Stimulated activated naive CD4-positive, alpha-beta T cell (primary cell): ENCODE results near the gene TLN1.

Source experiments
- DNase-seq, 6 experiments: peaks; one replicate each; lab custom pipeline; 2025; lab: John Stamatoyannopoulos, UW

TLN1 gene

GRCh38 chr9:35732185-35732799 is at the start of gene TLN1, which contains the start of gene CREB3:
Gene TLN1 (minus strand): TSS chr9:35732195. CDS start chr9:35725694, 6,501 bp downstream.
Gene CREB3 (plus strand): TSS chr9:35732666. CDS start chr9:35732773, 107 bp downstream.
- DNase-seq, result peak; percentile 88 to 97 (median 94)

GRCh38 chr9:35781066-35781465 is 49.1 kb upstream of the TLN1 start:
- DNase-seq, result no peak

- DNase-seq, result no peak
Observed at GRCh38 chr9:35778496-35778895, 46.5 kb upstream of the TLN1 start.

GRCh38 chr9:35776018-35776417 is 44.0 kb upstream of the TLN1 start:
- no peak for DNase-seq

GRCh38 chr9:35774907-35775635 is 43.1 kb upstream of the TLN1 start:
- no peak for DNase-seq

GRCh38 chr9:35771943-35772342 is 39.9 kb upstream of the TLN1 start:
- no peak for DNase-seq

- no peak for DNase-seq
Observed at GRCh38 chr9:35771534-35771933, 39.5 kb upstream of the TLN1 start.

- no peak for DNase-seq
Observed at GRCh38 chr9:35771075-35771433, 39.1 kb upstream of the TLN1 start.

GRCh38 chr9:35769763-35770162 is 37.8 kb upstream of the TLN1 start:
- DNase-seq, result no peak

- no peak for DNase-seq
Observed at GRCh38 chr9:35767458-35767857, 35.5 kb upstream of the TLN1 start.

GRCh38 chr9:35766997-35767396 is 35.0 kb upstream of the TLN1 start:
- no peak for DNase-seq

- no peak for DNase-seq
Observed at GRCh38 chr9:35763803-35764202, 31.8 kb upstream of the TLN1 start.

- DNase-seq, result no peak
Observed at GRCh38 chr9:35763181-35763580, 31.2 kb upstream of the TLN1 start.

- DNase-seq, result no peak
Observed at GRCh38 chr9:35760651-35761050, 28.7 kb upstream of the TLN1 start.

- no peak for DNase-seq
Observed at GRCh38 chr9:35759795-35760194, 27.8 kb upstream of the TLN1 start.

GRCh38 chr9:35758475-35759050 is 26.6 kb upstream of the TLN1 start:
- no peak for DNase-seq

- DNase-seq, result no peak
Observed at GRCh38 chr9:35757892-35758275, 25.9 kb upstream of the TLN1 start.

GRCh38 chr9:35757226-35757891 is 25.4 kb upstream of the TLN1 start:
- DNase-seq, result peak in 2 of 6 experiments; percentile 14 to 29

- peak; percentile 56 to 77 (median 67) for DNase-seq
Observed at GRCh38 chr9:35756275-35757225, 24.6 kb upstream of the TLN1 start.

GRCh38 chr9:35755071-35755470 is 23.1 kb upstream of the TLN1 start:
- DNase-seq, result no peak

- no peak for DNase-seq
Observed at GRCh38 chr9:35754264-35754663, 22.3 kb upstream of the TLN1 start, which contains the start of gene MSMP. Gene MSMP (minus strand): TSS chr9:35754276. CDS start chr9:35754129, 147 bp downstream.
